Ovary (tissue), 9 donors: Measurements from ENCODE around the gene CPED1. TPM values are rescaled to one million over a fixed set of nuclear protein-coding genes. Genes with fewer than 3 reads are reported as not detected.
"Not testable (repeated sequence)": the region's sequence is repeated elsewhere in the genome, so short reads cannot be mapped to it uniquely, and the experiment has no call there.

Experiments
- DNase-seq, 5 donors: peaks; one replicate each; pipeline ENCODE4 v3.0.0-alpha.2; 2019 to 2020
- H3K27ac ChIP-seq, 2 donors: fragments of 200-600 bp; one replicate each; pipeline versions ENCODE4 v1.5.1 to v1.8.0; 2019 to 2022
- H3K27me3 ChIP-seq: fragments of 200-600 bp; one replicate; pipeline ENCODE4 v1.8.0; 2022
- H3K36me3 ChIP-seq: fragments of 200-600 bp; sonication (generic); one replicate; pipeline ENCODE4 v1.5.1; 2019
- H3K4me1 ChIP-seq: one replicate; pipeline ENCODE4 v1.8.1; 2013; ENCODE audit warnings: mild to moderate bottlenecking, moderate library complexity; ENCODE audit not compliant: insufficient read depth
- H3K4me3 ChIP-seq: fragments of 200-600 bp; sonication (generic); one replicate; pipeline ENCODE4 v1.5.1; 2017
- H3K9me3 ChIP-seq, 2 donors: fragments of 200-600 bp in 1 of 2; sonication (generic) in 1 of 2; one replicate each; pipeline versions ENCODE4 v1.5.1 to v1.8.1; 2013 to 2019; ENCODE audit warnings: mild to moderate bottlenecking in 1 of 2, moderate library complexity in 1 of 2
- EP300 ChIP-seq: sonication (generic); formaldehyde crosslinking; IDR thresholded peaks from one replicate; pipeline ENCODE4 v1.6.1; 2017; ENCODE audit warnings: antibody characterized with exemption
- POLR2A ChIP-seq: fragments of 450-650 bp; IDR thresholded peaks from one replicate; pipeline ENCODE4 v1.6.1; 2017; ENCODE audit warnings: antibody characterized with exemption, mild to moderate bottlenecking, moderate library complexity
- WGBS, 3 donors: extraction: QIAGEN DNeasy Blood & Tissue Kit in 1 of 3; methylation state at CpG; one replicate each; pipeline versions ENCODE4 v1.1.5 to v1.1.7; 2013 to 2017; 5-methylcytosine and 5-hydroxymethylcytosine counted together
- intact Hi-C, 4 donors: fragments of 100-400 bp; cut with DNase I; formaldehyde crosslinking; loops; one replicate each; pipeline versions ENCODE4 v1.11.0 to v1.15.1; 2022 to 2023
- polyA plus RNA-seq, 2 donors: library from polyadenylated mRNA; stranded (reverse); fragments of 200-250 nt in 1 of 2; fragments of 350-450 nt in 1 of 2; fragmentation: Illumina TruSeq in 1 of 2; extraction: RNeasy Lipid Tissue Mini Kit (QIAGEN cat#74804) in 1 of 2; gene quantifications; one replicate each; pipeline ENCODE4 v1.2.3, GENCODE V29; 2013 to 2014
- total RNA-seq, 7 donors: library from RNA; depleted of rRNA in 2 of 7; stranded (reverse); fragments of >200 nt in 2 of 7; fragmentation: NEBNext Ultra II Directional in 3 of 7; extraction: Animal tissue kit (Norgen Biotek cat#: 25700) in 3 of 7; gene quantifications; one replicate each; pipeline versions ENCODE4 v1.1.0 to v1.2.4, GENCODE V29; 2016 to 2023
- TF ChIP-seq, protein P1 (sequence below), 3 donors: fragments of 450-650 bp in 2 of 3; fragments of 200-600 bp in 1 of 3; IDR thresholded peaks; one replicate each; pipeline versions ENCODE4 v1.5.1 to v1.8.0; 2016 to 2022; ENCODE audit warnings: antibody characterized with exemption in 3 of 3, mild to moderate bottlenecking in 1 of 3
- donor health status: DM: no; HTN: no; CAD: no; lungs with moderate emphysema.
- donor health status: DM: no; HTN: no; CAD: no.
- donor health status: Bipolar disorder and iron deficiency.
- donor health status: DM: yes; HTN: yes; CAD: no.
- donor health status: DM: no; HTN: no; CAD: no.
- donor health status: DM: yes; HTN: yes; CAD: no.

Gene CPED1
- total and polyA plus RNA-seq, 9 donors: 42.1 to 127 (median 88.8) TPM

- no peaks in the 10 kb centered on the region for H3K9me3 ChIP-seq
- H3K27ac ChIP-seq: no peak overlapping the region
- no peaks in the 10 kb centered on the region for H3K36me3 ChIP-seq
- no peak for DNase-seq
- H3K4me1 ChIP-seq: peaks cover 1% of the 10 kb centered on the region
- intact Hi-C loops: no loop called here
- H3K27me3 ChIP-seq: no peaks in the 10 kb centered on the region
- no peak overlapping the region for H3K4me3 ChIP-seq
- TF ChIP-seq POLR2A (no peak), EP300 (no peak)
- TF ChIP-seq, protein P1, sequence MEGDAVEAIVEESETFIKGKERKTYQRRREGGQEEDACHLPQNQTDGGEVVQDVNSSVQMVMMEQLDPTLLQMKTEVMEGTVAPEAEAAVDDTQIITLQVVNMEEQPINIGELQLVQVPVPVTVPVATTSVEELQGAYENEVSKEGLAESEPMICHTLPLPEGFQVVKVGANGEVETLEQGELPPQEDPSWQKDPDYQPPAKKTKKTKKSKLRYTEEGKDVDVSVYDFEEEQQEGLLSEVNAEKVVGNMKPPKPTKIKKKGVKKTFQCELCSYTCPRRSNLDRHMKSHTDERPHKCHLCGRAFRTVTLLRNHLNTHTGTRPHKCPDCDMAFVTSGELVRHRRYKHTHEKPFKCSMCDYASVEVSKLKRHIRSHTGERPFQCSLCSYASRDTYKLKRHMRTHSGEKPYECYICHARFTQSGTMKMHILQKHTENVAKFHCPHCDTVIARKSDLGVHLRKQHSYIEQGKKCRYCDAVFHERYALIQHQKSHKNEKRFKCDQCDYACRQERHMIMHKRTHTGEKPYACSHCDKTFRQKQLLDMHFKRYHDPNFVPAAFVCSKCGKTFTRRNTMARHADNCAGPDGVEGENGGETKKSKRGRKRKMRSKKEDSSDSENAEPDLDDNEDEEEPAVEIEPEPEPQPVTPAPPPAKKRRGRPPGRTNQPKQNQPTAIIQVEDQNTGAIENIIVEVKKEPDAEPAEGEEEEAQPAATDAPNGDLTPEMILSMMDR (IDR thresholded peaks at IDR 0.05): no peak
These were observed 61.4 kb downstream of the CPED1 start for GRCh38 chr7:121049897-121050296.

GRCh38 chr7:121053219-121053618 is 64.7 kb downstream of the CPED1 start:
- no peak overlapping the region for H3K27ac ChIP-seq
- 94 to 100% (median 95%) methylated on average over 1 of the region's 1 CpG for WGBS, 3 donors
- no peaks in the 10 kb centered on the region for H3K4me1 ChIP-seq
- no peak overlapping the region for H3K4me3 ChIP-seq
- DNase-seq: no peak
- TF ChIP-seq POLR2A: no peak
- TF ChIP-seq, protein P1 (IDR thresholded peaks at IDR 0.05): no peak
- no peak for TF ChIP-seq EP300
- H3K27me3 ChIP-seq: no peaks in the 10 kb centered on the region
- no peaks in the 10 kb centered on the region for H3K36me3 ChIP-seq
- intact Hi-C loops: no loop called here
- H3K9me3 ChIP-seq: no peaks in the 10 kb centered on the region

DNA sequence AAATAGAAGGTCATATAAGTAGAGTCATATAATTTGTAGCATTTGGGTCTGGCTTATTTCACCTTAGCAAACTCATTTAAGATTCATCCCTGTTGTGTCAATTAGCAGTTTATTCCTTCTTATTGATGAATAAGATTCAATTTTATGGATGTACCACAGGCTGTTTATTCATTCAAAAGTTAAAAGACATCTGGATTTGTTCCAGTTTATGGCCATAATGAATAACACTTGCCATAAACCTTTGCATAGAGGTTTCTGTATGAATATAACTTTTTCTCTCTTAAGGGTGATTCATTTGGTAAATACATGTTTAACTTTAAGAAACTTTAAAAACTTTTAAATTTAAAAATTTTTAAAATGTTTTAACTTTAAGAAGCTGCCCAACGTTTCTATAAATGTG is 66.4 kb downstream of the CPED1 start:
- Histone ChIP-seq H3K27me3 (no peaks in the 10 kb centered on the region), H3K4me1 (no peaks in the 10 kb centered on the region), H3K9me3 (no peaks in the 10 kb centered on the region), H3K27ac (no peak overlapping the region), H3K4me3 (no peak overlapping the region), H3K36me3 (no peaks in the 10 kb centered on the region)
- 81 to 90% (median 84%) methylated on average over 1 of the region's 1 CpG for WGBS, 3 donors
- no peak for DNase-seq
- intact Hi-C loops: no loop called here
- TF ChIP-seq EP300 (no peak), POLR2A (no peak)
- TF ChIP-seq, protein P1 (IDR thresholded peaks at IDR 0.05): no peak

- Histone ChIP-seq H3K4me3 (no peak overlapping the region), H3K4me1 (peaks cover 4% of the 10 kb centered on the region), H3K27me3 (no peaks in the 10 kb centered on the region), H3K27ac (no peak overlapping the region), H3K36me3 (no peaks in the 10 kb centered on the region), H3K9me3 (no peaks in the 10 kb centered on the region)
- WGBS, 3 donors: 95 to 98% (median 96%) methylated on average over 5 of the region's 5 CpGs
- intact Hi-C loops: no loop called here
- TF ChIP-seq, protein P1 (IDR thresholded peaks at IDR 0.05): no peak
- TF ChIP-seq EP300 (no peak), POLR2A (no peak)
- DNase-seq: no peak
These were observed 69.4 kb downstream of the CPED1 start for GRCh38 chr7:121057878-121058277.

GRCh38 chr7:121058975-121059374 is 70.5 kb downstream of the CPED1 start:
- Histone ChIP-seq H3K4me1 (peaks cover 4% of the 10 kb centered on the region), H3K27ac (no peak overlapping the region), H3K36me3 (no peaks in the 10 kb centered on the region), H3K4me3 (no peak overlapping the region), H3K9me3 (no peaks in the 10 kb centered on the region), H3K27me3 (no peaks in the 10 kb centered on the region)
- TF ChIP-seq, protein P1 (IDR thresholded peaks at IDR 0.05): no peak
- TF ChIP-seq POLR2A (no peak), EP300 (no peak)
- WGBS, 3 donors: 99 to 100% (median 100%) methylated on average over 2 of the region's 2 CpGs
- intact Hi-C loops: no loop called here
- no peak for DNase-seq

- H3K27me3 ChIP-seq, H3K4me3 ChIP-seq, H3K36me3 ChIP-seq, H3K27ac ChIP-seq, intact Hi-C loops, H3K4me1 ChIP-seq, DNase-seq, H3K9me3 ChIP-seq: not testable (repeated sequence)
- WGBS, 3 donors: 94 to 96% (median 96%) methylated on average over 40 of the region's 40 CpGs
These were observed 71.5 kb downstream of the CPED1 start for GRCh38 chr7:121059979-121060509.
